Right lobe of liver (tissue), 6 donors: ENCODE measurements around the gene FCF1. TPM values are rescaled to one million over a fixed set of nuclear protein-coding genes. Genes with fewer than 3 reads are reported as not detected.

Experiments used
- ATAC-seq, 4 donors: fragments of 200-7000 bp; cut with Tn5 transposase; one replicate each; pipeline ENCODE4 v1.9.1; 2020; ENCODE audit warnings: mild to moderate bottlenecking in 4 of 4, moderate library complexity in 4 of 4
- DNase-seq, 3 donors: peaks; one replicate each; pipeline ENCODE4 v3.0.0-alpha.2; 2020
- H3K27ac ChIP-seq, 3 donors: fragments of 200-600 bp; one replicate each; pipeline ENCODE4 v1.8.0; 2022
- H3K27me3 ChIP-seq, 2 donors: fragments of 200-600 bp; one replicate each; pipeline ENCODE4 v1.8.0; 2022
- H3K36me3 ChIP-seq, 4 donors: fragments of 200-600 bp; sonication (generic) in 1 of 4; one replicate each; pipeline versions ENCODE4 v1.5.1 to v1.8.0; 2017 to 2022; ENCODE audit warnings: control low read depth in 1 of 4
- H3K4me1 ChIP-seq, 4 donors: fragments of 200-600 bp; sonication (generic) in 1 of 4; one replicate each; pipeline versions ENCODE4 v1.5.1 to v1.8.0; 2017 to 2022; ENCODE audit warnings: control low read depth in 1 of 4
- H3K4me3 ChIP-seq, 3 donors: fragments of 200-600 bp; one replicate each; pipeline ENCODE4 v1.8.0; 2022
- H3K9me3 ChIP-seq, 4 donors: fragments of 200-600 bp; sonication (generic) in 1 of 4; one replicate each; pipeline versions ENCODE4 v1.5.1 to v1.8.0; 2017 to 2022; ENCODE audit warnings: control low read depth in 1 of 4
- POLR2A ChIP-seq: fragments of 450-650 bp; IDR thresholded peaks from one replicate; pipeline ENCODE4 v1.6.1; 2017; ENCODE audit warnings: antibody characterized with exemption, mild to moderate bottlenecking
- WGBS: methylation state at CpG from one replicate; pipeline ENCODE4 v1.1.6; 2018; ENCODE audit warnings: low coverage, low lambda C conversion rate; ENCODE audit not compliant: insufficient coverage; ENCODE audit errors: missing lambda C conversion rate; 5-methylcytosine and 5-hydroxymethylcytosine counted together
- intact Hi-C, 2 donors: fragments of 100-400 bp; cut with DNase I; formaldehyde crosslinking; loops; one replicate each; pipeline versions ENCODE4 v1.11.2 to v1.14.1; 2022
- total RNA-seq, 6 experiments: library from RNA; depleted of rRNA in 2 of 6; stranded (reverse); fragments of >200 nt in 2 of 6; fragmentation: NEBNext Ultra II Directional in 3 of 6; extraction: Animal tissue kit (Norgen Biotek cat#: 25700) in 3 of 6; gene quantifications; one replicate each; pipeline versions ENCODE4 v1.1.0 to v1.2.4, GENCODE V29; 2016 to 2023
- TF ChIP-seq, protein P1 (sequence below), 4 donors: fragments of 200-600 bp in 3 of 4; fragments of 450-650 bp in 1 of 4; IDR thresholded peaks; one replicate each; pipeline versions ENCODE4 v1.5.1 to v1.8.0; 2016 to 2022; ENCODE audit warnings: antibody characterized with exemption in 4 of 4, mild to moderate bottlenecking in 2 of 4
- donor health status: DM: no; HTN: yes; CAD: no.
- donor health status: DM: no; HTN: no; CAD: no.
- donor health status: DM: no; HTN: no; CAD: no.
- donor health status: DM: no; HTN: yes; CAD: no.
- donor health status: DM: no; HTN: yes; CAD: no.

Gene FCF1
- total RNA-seq, 6 experiments from 2014 or later: 19.4 to 25.7 (median 22.5) TPM

DNA sequence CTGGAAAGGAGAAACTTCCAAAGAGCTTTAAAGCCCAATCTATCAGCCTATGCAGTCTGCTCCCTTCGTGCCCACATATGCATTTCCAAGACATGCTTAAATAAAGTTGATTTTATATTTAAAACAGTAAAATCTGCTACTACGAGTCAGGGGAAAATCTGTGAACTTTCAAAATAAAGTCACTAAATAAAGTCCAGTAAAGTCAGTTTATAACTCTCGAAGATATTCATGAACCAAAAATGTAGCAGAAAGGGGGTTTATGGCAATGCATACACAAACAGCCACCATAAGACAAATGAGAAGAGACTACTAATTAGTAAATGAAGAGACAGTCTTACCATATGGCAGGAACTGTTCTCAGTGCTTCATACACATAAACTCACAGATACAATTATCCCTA lies 19.8 kb upstream of the FCF1 start:
- TF ChIP-seq POLR2A: no peak
- Histone ChIP-seq H3K4me3 (no peak overlapping the region), H3K27ac (no peak overlapping the region), H3K9me3 (no peaks in the 10 kb centered on the region), H3K4me1 (no peaks in the 10 kb centered on the region), H3K27me3 (no peaks in the 10 kb centered on the region), H3K36me3 (peaks cover 0 to 14% (median under 1%) of the 10 kb centered on the region in 4 donors)
- DNase-seq: no peak
- intact Hi-C loops: no loop called here
- ATAC-seq: no peak
- 67% methylated on average over 1 of the region's 3 CpGs for WGBS

DNA sequence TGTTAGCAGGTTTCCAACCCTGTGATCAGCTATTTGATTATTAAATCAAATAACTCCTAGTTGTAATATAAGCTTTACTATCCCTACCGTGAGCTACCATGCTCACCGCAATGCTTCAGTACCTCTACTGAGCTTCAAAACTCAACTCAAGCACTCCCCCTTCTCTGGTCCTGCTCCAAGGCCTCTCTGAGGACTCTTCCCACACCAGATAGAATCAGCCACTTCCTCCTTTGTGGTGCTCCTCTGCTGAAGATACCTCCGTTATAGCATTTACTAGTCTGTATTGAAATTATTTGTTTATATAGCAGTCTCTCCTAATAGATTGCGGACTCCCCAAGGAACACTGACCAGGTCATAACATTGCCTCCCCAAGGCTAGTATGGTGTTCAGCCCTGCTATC lies 17.5 kb upstream of the FCF1 start:
- no peak for DNase-seq
- intact Hi-C loops: no loop called here
- no peaks in the 10 kb centered on the region for H3K4me1 ChIP-seq
- H3K27ac ChIP-seq: no peak overlapping the region
- no peak overlapping the region for H3K4me3 ChIP-seq
- H3K9me3 ChIP-seq: no peaks in the 10 kb centered on the region
- TF ChIP-seq, protein P1, sequence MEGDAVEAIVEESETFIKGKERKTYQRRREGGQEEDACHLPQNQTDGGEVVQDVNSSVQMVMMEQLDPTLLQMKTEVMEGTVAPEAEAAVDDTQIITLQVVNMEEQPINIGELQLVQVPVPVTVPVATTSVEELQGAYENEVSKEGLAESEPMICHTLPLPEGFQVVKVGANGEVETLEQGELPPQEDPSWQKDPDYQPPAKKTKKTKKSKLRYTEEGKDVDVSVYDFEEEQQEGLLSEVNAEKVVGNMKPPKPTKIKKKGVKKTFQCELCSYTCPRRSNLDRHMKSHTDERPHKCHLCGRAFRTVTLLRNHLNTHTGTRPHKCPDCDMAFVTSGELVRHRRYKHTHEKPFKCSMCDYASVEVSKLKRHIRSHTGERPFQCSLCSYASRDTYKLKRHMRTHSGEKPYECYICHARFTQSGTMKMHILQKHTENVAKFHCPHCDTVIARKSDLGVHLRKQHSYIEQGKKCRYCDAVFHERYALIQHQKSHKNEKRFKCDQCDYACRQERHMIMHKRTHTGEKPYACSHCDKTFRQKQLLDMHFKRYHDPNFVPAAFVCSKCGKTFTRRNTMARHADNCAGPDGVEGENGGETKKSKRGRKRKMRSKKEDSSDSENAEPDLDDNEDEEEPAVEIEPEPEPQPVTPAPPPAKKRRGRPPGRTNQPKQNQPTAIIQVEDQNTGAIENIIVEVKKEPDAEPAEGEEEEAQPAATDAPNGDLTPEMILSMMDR (IDR thresholded peaks at IDR 0.05): no peak
- no peak for TF ChIP-seq POLR2A
- ATAC-seq: no peak
- 87% methylated on average over 4 of the region's 4 CpGs for WGBS
- H3K36me3 ChIP-seq: peaks cover 0 to 8% (median under 1%) of the 10 kb centered on the region in 4 donors
- H3K27me3 ChIP-seq: no peaks in the 10 kb centered on the region

DNA sequence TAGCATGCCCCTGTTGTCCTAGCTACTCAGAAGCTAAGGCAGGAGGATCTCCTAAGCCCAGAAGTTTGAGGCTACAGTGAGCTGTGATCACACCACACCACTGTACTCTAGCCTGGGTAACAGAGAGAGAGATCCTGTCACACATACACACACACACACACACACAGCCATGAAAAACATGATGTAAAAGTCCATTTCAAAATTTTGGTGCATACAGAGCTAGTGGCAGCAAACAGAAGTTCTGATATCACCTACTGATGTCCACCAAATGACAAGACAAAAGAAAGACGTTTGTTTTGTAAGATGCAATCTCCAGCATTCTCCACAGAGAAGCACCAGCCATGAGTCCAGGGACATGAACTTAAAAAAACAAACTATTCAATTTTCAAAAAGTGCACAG lies 15.9 kb upstream of the FCF1 start:
- no peaks in the 10 kb centered on the region for H3K27me3 ChIP-seq
- H3K4me1 ChIP-seq: no peaks in the 10 kb centered on the region
- WGBS: 64% methylated on average over 1 of the region's 1 CpG
- no peaks in the 10 kb centered on the region for H3K36me3 ChIP-seq
- H3K9me3 ChIP-seq: no peaks in the 10 kb centered on the region
- no peak for DNase-seq
- TF ChIP-seq, protein P1 (IDR thresholded peaks at IDR 0.05): no peak
- TF ChIP-seq POLR2A: no peak
- intact Hi-C loops: no loop called here
- no peak for ATAC-seq
- no peak overlapping the region for H3K27ac ChIP-seq
- no peak overlapping the region for H3K4me3 ChIP-seq

DNA sequence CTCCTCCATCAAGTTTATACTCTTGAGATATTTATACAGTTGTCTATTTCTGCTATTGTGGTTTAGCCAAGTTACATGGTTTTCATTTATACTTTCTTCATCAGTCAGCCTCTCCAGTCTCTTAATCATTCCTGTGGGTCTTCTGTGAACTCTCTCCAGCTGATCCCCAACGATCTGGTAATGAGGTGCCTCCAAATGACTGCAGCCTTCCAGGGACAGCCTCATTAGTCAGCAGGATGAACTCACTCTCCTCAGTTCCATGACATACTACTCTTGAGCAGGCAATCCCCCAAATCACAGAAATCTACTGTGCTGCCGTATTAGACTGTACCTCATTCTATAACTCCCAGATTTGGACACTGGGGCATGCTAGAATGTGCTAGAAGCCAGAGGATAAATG lies 15.4 kb upstream of the FCF1 start:
- Histone ChIP-seq H3K27me3 (no peaks in the 10 kb centered on the region), H3K36me3 (no peaks in the 10 kb centered on the region), H3K4me3 (no peak overlapping the region), H3K27ac (no peak overlapping the region), H3K4me1 (no peaks in the 10 kb centered on the region), H3K9me3 (no peaks in the 10 kb centered on the region)
- ATAC-seq (no peak), DNase-seq (no peak)
- TF ChIP-seq POLR2A: no peak
- TF ChIP-seq, protein P1 (IDR thresholded peaks at IDR 0.05): no peak
- WGBS: 83% methylated on average over 2 of the region's 2 CpGs
- intact Hi-C loops: no loop called here

DNA sequence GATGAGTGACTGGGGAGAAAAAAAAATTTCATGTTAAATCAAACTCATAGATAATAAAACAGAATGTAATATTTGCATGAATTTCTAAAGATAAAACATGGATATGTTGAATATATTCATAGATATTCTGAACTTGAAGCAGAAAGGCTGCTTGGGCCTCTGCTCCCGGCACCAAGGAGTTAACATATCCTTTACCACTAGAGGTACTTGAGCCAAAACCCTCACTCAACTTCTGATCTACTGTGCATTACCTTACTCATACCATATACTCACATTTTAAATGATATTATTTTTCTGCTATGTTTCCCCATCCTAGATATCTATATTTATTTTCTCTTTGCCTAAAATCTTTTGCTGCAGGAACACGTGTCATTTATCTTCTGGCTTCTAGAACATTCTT lies 15.0 kb upstream of the FCF1 start:
- DNase-seq (no peak), ATAC-seq (no peak)
- intact Hi-C loops: no loop called here
- Histone ChIP-seq H3K27ac (no peak overlapping the region), H3K27me3 (no peaks in the 10 kb centered on the region), H3K36me3 (no peaks in the 10 kb centered on the region), H3K4me1 (no peaks in the 10 kb centered on the region), H3K9me3 (no peaks in the 10 kb centered on the region), H3K4me3 (no peak overlapping the region)
- WGBS: 94% methylated on average over 2 of the region's 2 CpGs
- TF ChIP-seq, protein P1 (IDR thresholded peaks at IDR 0.05): no peak
- TF ChIP-seq POLR2A: no peak
